Adipocyte (in vitro differentiated cells): ENCODE measurements around the gene MRPL17.
A peak's percentile ranks its signal among the peaks of the same experiment; 100 is the strongest.

ENCODE experiments used
- DNase-seq: peaks from one replicate; pipeline ENCODE4 v3.0.0-alpha.2; 2015; ENCODE audit warnings: low read depth
- H3K27me3 ChIP-seq: replicated peaks from 2 replicates; pipeline ENCODE4 v1.7.0; 2013; ENCODE audit warnings: mild to moderate bottlenecking, low read length, moderate library complexity; ENCODE audit not compliant: control insufficient read depth, insufficient read depth
- H3K36me3 ChIP-seq: 2 replicates; pipeline ENCODE4 v1.7.0; 2013; ENCODE audit warnings: low read length, mild to moderate bottlenecking, moderate library complexity; ENCODE audit not compliant: control insufficient read depth, insufficient read depth, severe bottlenecking
- H3K4me1 ChIP-seq: 2 replicates; pipeline ENCODE4 v1.7.0; 2013; ENCODE audit warnings: mild to moderate bottlenecking, low read length, moderate library complexity; ENCODE audit not compliant: control insufficient read depth, insufficient read depth
- H3K4me3 ChIP-seq: 2 replicates; pipeline ENCODE4 v1.7.0; 2013; ENCODE audit warnings: mild to moderate bottlenecking, low read length, moderate library complexity
- H3K9ac ChIP-seq: 2 replicates; pipeline ENCODE4 v1.7.0; 2013; ENCODE audit warnings: mild to moderate bottlenecking, low read length, moderate library complexity
- H3K9me3 ChIP-seq: 2 replicates; pipeline ENCODE4 v1.7.0; 2013; ENCODE audit warnings: mild to moderate bottlenecking, low read length, moderate library complexity; ENCODE audit not compliant: control insufficient read depth

The MRPL17 gene

DNA sequence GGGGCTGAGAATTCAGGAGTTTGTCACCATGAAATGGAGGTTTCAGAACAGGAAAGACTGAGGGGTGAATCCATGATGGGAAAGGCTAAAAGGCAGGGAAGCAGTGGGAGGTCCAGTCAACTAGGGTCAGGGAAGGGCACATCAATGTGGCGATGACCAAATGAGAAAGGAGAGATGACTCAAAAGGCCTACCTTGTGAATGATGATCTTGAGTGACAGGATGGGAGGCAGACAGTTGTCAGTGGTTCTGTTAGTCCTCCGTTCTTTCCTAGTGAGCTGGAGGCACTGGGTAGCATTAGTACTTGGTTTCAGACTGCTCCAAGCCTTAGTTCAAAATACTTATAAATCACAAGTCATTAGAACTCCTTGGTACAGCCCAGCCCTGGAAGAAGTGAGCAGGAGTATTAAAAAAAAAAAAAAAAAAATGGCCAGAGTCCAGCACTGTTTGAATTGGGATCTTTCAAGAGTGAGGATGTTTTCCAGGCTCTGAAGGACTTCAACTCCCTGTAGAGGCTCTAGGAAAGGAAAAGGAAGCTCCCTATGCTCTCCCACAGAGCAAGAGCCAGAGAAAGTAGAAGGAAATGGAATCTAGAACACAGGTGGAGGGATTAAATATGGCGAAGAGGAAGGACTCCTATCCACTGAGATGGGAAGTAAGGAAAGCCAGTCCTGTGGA, 19.2 kb downstream of the MRPL17 start:
- no peak for DNase-seq
- no peak overlapping the region for H3K4me3 ChIP-seq
- no peaks in the 10 kb centered on the region for H3K27me3 ChIP-seq
- H3K9ac ChIP-seq: no peak overlapping the region
- H3K9me3 ChIP-seq: no peaks in the 10 kb centered on the region
- no peaks in the 10 kb centered on the region for H3K36me3 ChIP-seq
- no peaks in the 10 kb centered on the region for H3K4me1 ChIP-seq

DNA sequence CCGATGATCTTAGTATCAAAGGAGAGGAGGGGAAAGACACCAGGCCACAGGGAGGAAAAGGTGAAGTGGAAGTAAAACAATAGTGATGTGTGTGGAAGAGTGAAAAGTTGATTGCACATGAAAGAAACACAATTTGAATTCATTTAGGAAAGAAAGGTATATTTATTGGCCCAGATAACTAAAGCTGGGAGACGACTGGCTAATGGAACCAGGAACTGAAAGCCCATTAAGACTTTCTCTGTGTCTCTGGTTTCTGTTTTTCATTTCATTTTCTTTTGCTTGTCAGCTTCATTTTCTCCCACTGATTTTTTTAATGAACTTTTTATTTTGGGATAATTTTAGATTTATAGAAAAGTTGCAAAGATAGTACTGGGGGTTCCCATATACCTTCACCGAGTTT, 22.4 kb downstream of the MRPL17 start:
- no peaks in the 10 kb centered on the region for H3K36me3 ChIP-seq
- no peak overlapping the region for H3K9ac ChIP-seq
- no peaks in the 10 kb centered on the region for H3K27me3 ChIP-seq
- no peaks in the 10 kb centered on the region for H3K9me3 ChIP-seq
- H3K4me3 ChIP-seq: no peak overlapping the region
- no peak for DNase-seq
- H3K4me1 ChIP-seq: no peaks in the 10 kb centered on the region

GRCh38 chr11:6658647-6659046, 24.5 kb downstream of the MRPL17 start:
- Histone ChIP-seq H3K9ac (no peak overlapping the region), H3K4me1 (no peaks in the 10 kb centered on the region), H3K36me3 (no peaks in the 10 kb centered on the region), H3K9me3 (no peaks in the 10 kb centered on the region), H3K4me3 (no peak overlapping the region), H3K27me3 (peaks cover 15% of the 10 kb centered on the region)
- DNase-seq: no peak

GRCh38 chr11:6657346-6657745, 25.8 kb downstream of the MRPL17 start:
- Histone ChIP-seq H3K9me3 (no peaks in the 10 kb centered on the region), H3K27me3 (peaks cover 17% of the 10 kb centered on the region), H3K4me1 (no peaks in the 10 kb centered on the region), H3K36me3 (no peaks in the 10 kb centered on the region), H3K9ac (no peak overlapping the region), H3K4me3 (no peak overlapping the region)
- peak; percentile 38 for DNase-seq

DNA sequence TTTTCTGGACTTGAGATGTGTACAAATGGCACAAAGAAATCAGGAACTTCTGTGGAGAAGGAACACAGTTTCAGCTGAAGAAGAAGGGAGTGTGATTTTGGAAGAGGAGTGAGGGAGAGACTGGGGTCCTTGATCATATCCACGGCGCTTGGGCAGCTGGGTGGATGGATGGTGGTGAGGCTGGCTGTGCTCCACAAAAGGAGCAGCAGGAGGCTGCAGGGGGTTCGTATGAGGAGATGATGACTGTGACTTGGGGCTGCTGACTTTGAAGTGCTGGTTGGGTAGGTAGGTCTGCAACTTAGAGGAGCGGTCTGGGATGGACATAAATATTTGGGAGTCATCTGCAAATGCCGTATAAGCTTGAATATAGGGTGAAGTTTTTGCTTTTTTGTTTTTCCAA, 26.2 kb downstream of the MRPL17 start:
- Histone ChIP-seq H3K4me1 (no peaks in the 10 kb centered on the region), H3K9ac (no peak overlapping the region), H3K27me3 (peaks cover 21% of the 10 kb centered on the region), H3K9me3 (no peaks in the 10 kb centered on the region), H3K4me3 (no peak overlapping the region), H3K36me3 (no peaks in the 10 kb centered on the region)
- DNase-seq: peak; percentile 32

- no peaks in the 10 kb centered on the region for H3K36me3 ChIP-seq
- H3K9ac ChIP-seq: no peak overlapping the region
- no peaks in the 10 kb centered on the region for H3K9me3 ChIP-seq
- peaks cover 25% of the 10 kb centered on the region for H3K27me3 ChIP-seq
- no peaks in the 10 kb centered on the region for H3K4me1 ChIP-seq
- no peak overlapping the region for H3K4me3 ChIP-seq
- no peak for DNase-seq
Measured at GRCh38 chr11:6656584-6656915, 26.6 kb downstream of the MRPL17 start.

GRCh38 chr11:6655790-6656583, 27.2 kb downstream of the MRPL17 start, which contains the start of gene DCHS1:
Gene DCHS1 (minus strand): TSS chr11:6655809. CDS start chr11:6641613, 14,196 bp downstream.
- no peak within 1 kb of the TSS for H3K4me3 ChIP-seq
- peaks cover 26% of the 10 kb centered on the region for H3K27me3 ChIP-seq
- DNase-seq: peak; percentile 77
- H3K4me1 ChIP-seq: no peaks in the 10 kb centered on the region
- H3K9ac ChIP-seq: no peak within 1 kb of the TSS
- no peaks in the 10 kb centered on the region for H3K9me3 ChIP-seq
- H3K36me3 ChIP-seq: no peaks in the 10 kb centered on the region

DNA sequence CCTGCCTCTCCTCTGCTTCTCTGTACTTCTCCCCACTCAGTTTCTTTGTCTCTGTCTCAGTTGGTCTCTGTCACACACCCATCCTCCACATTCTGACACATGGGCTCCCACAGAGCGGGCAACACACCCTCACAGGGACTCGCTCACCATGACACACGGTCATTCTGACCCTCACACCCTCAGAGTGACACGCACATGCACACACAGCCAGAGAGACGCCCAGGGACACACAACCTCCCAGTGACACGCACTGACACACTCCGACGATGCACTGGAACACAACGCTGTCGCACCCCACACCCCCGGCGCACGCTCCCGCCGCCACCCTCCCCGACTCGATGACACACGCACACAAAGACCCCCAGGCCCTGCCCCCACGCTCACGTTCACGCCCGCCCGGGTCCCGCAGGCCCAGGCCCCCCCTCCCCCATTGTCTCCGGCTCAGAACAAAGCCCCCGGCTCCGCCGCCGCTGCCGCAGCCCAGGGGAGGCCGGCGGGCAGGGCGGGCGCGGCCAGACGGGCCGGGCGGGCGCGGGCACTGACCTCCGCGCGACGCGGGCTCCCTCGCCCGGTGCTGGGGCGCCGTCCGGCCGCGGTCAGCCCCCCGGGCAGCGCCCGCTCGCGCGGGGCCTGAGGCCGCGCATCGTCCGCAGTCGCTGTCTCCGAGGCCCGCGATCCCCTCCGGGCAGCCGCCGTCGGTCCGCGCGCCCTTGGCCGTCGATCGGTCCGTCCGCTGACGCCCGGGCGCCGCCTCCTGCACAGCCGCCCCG, 27.9 kb downstream of the MRPL17 start:
- H3K4me1 ChIP-seq: no peaks in the 10 kb centered on the region
- no peaks in the 10 kb centered on the region for H3K36me3 ChIP-seq
- H3K27me3 ChIP-seq: peaks cover 32% of the 10 kb centered on the region
- H3K4me3 ChIP-seq: no peak overlapping the region
- DNase-seq: peak; percentile 64
- H3K9me3 ChIP-seq: no peaks in the 10 kb centered on the region
- H3K9ac ChIP-seq: no peak overlapping the region

DNA sequence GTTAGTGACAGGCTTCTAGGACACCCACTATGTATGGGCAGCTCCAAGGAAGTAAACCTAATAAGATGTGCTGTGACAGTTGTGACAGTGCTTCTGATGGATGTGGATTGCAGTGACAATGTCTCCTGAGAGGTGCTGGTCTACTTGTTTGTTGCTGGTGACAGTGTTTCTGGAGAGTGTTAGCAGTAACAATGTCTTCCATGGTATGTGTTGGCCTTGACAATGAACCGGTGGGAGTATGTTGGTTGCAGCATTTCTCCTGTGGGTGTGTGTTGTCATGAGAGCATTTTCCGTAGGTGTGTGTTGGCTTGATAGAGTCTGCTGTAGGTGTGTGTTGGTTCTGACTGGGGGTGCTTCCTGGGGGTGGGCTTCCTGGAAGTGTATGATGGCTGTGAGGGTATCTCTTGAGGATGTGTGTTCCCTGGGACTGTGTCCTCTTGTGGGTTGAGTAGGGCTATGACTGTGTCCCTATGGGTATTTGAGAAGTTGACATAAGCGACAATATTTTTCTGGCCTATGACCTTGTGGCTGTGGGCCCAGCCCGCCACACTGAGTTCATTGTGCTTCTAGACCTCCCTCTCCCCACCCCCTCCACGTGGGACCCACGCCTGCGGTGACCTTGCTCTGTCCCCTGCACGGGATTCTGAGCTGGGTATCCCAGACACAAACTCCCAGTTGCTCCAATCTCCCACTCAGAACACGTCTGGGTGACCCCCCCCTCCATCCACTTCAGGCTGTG, 28.7 kb downstream of the MRPL17 start:
- Histone ChIP-seq H3K4me1 (no peaks in the 10 kb centered on the region), H3K9me3 (no peaks in the 10 kb centered on the region), H3K9ac (no peak overlapping the region), H3K36me3 (no peaks in the 10 kb centered on the region), H3K27me3 (peaks cover 40% of the 10 kb centered on the region), H3K4me3 (no peak overlapping the region)
- no peak for DNase-seq

DNA sequence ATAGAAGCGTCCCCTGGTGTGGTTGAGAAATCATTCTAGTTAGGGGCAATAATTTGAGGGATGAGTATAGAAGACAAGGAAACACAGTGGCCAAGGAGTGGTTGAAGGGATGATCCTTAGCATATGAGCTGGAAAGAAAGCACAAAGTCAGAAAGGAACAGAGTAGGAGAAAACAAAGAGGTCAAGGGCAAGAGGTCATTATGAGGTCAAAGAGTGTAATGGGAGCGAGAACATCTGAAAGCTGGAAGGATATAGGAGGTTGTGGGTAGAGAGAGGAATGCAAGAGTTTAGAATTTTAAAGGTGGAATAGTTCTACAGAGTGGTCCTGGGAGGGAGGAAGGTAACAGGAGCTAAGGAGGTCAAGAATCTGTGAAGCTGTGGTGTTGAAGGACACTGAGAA, 29.5 kb downstream of the MRPL17 start:
- Histone ChIP-seq H3K27me3 (peaks cover 46% of the 10 kb centered on the region), H3K36me3 (no peaks in the 10 kb centered on the region), H3K4me1 (no peaks in the 10 kb centered on the region), H3K9ac (no peak overlapping the region), H3K9me3 (no peaks in the 10 kb centered on the region), H3K4me3 (no peak overlapping the region)
- no peak for DNase-seq

GRCh38 chr11:6653097-6653496, 30.0 kb downstream of the MRPL17 start:
- Histone ChIP-seq H3K9me3 (no peaks in the 10 kb centered on the region), H3K4me3 (no peak overlapping the region), H3K36me3 (no peaks in the 10 kb centered on the region), H3K27me3 (peaks cover 46% of the 10 kb centered on the region), H3K9ac (no peak overlapping the region), H3K4me1 (no peaks in the 10 kb centered on the region)
- no peak for DNase-seq
